Ovary (tissue), 9 donors: ENCODE results near the gene CABP4. TPM values are rescaled to one million over a fixed set of nuclear protein-coding genes. Genes with fewer than 3 reads are reported as not detected.

Experiments used
- DNase-seq, 5 donors: peaks; one replicate each; pipeline ENCODE4 v3.0.0-alpha.2; 2019 to 2020
- H3K27ac ChIP-seq, 2 donors: fragments of 200-600 bp; one replicate each; pipeline versions ENCODE4 v1.5.1 to v1.8.0; 2019 to 2022
- H3K27me3 ChIP-seq: fragments of 200-600 bp; one replicate; pipeline ENCODE4 v1.8.0; 2022
- H3K36me3 ChIP-seq: fragments of 200-600 bp; sonication (generic); one replicate; pipeline ENCODE4 v1.5.1; 2019
- H3K4me1 ChIP-seq: one replicate; pipeline ENCODE4 v1.8.1; 2013; ENCODE audit warnings: mild to moderate bottlenecking, moderate library complexity; ENCODE audit not compliant: insufficient read depth
- H3K4me3 ChIP-seq: fragments of 200-600 bp; sonication (generic); one replicate; pipeline ENCODE4 v1.5.1; 2017
- H3K9me3 ChIP-seq, 2 donors: fragments of 200-600 bp in 1 of 2; sonication (generic) in 1 of 2; one replicate each; pipeline versions ENCODE4 v1.5.1 to v1.8.1; 2013 to 2019; ENCODE audit warnings: mild to moderate bottlenecking in 1 of 2, moderate library complexity in 1 of 2
- EP300 ChIP-seq: sonication (generic); formaldehyde crosslinking; IDR thresholded peaks from one replicate; pipeline ENCODE4 v1.6.1; 2017; ENCODE audit warnings: antibody characterized with exemption
- POLR2A ChIP-seq: fragments of 450-650 bp; IDR thresholded peaks from one replicate; pipeline ENCODE4 v1.6.1; 2017; ENCODE audit warnings: antibody characterized with exemption, mild to moderate bottlenecking, moderate library complexity
- WGBS, 3 donors: extraction: QIAGEN DNeasy Blood & Tissue Kit in 1 of 3; methylation state at CpG; one replicate each; pipeline versions ENCODE4 v1.1.5 to v1.1.7; 2013 to 2017; 5-methylcytosine and 5-hydroxymethylcytosine counted together
- intact Hi-C, 4 donors: fragments of 100-400 bp; cut with DNase I; formaldehyde crosslinking; loops; one replicate each; pipeline versions ENCODE4 v1.11.0 to v1.15.1; 2022 to 2023
- polyA plus RNA-seq, 2 donors: library from polyadenylated mRNA; stranded (reverse); fragments of 200-250 nt in 1 of 2; fragments of 350-450 nt in 1 of 2; fragmentation: Illumina TruSeq in 1 of 2; extraction: RNeasy Lipid Tissue Mini Kit (QIAGEN cat#74804) in 1 of 2; gene quantifications; one replicate each; pipeline ENCODE4 v1.2.3, GENCODE V29; 2013 to 2014
- total RNA-seq, 7 donors: library from RNA; depleted of rRNA in 2 of 7; stranded (reverse); fragments of >200 nt in 2 of 7; fragmentation: NEBNext Ultra II Directional in 3 of 7; extraction: Animal tissue kit (Norgen Biotek cat#: 25700) in 3 of 7; gene quantifications; one replicate each; pipeline versions ENCODE4 v1.1.0 to v1.2.4, GENCODE V29; 2016 to 2023
- TF ChIP-seq, protein P1 (sequence below), 3 donors: fragments of 450-650 bp in 2 of 3; fragments of 200-600 bp in 1 of 3; IDR thresholded peaks; one replicate each; pipeline versions ENCODE4 v1.5.1 to v1.8.0; 2016 to 2022; ENCODE audit warnings: antibody characterized with exemption in 3 of 3, mild to moderate bottlenecking in 1 of 3
- donor health status: DM: no; HTN: no; CAD: no; lungs with moderate emphysema.
- donor health status: DM: no; HTN: no; CAD: no.
- donor health status: Bipolar disorder and iron deficiency.
- donor health status: DM: yes; HTN: yes; CAD: no.
- donor health status: DM: no; HTN: no; CAD: no.
- donor health status: DM: yes; HTN: yes; CAD: no.

Gene CABP4
- total and polyA plus RNA-seq, 9 donors, result 0.13 to 2.1 (median 1.0) TPM; not detected in 1

DNA sequence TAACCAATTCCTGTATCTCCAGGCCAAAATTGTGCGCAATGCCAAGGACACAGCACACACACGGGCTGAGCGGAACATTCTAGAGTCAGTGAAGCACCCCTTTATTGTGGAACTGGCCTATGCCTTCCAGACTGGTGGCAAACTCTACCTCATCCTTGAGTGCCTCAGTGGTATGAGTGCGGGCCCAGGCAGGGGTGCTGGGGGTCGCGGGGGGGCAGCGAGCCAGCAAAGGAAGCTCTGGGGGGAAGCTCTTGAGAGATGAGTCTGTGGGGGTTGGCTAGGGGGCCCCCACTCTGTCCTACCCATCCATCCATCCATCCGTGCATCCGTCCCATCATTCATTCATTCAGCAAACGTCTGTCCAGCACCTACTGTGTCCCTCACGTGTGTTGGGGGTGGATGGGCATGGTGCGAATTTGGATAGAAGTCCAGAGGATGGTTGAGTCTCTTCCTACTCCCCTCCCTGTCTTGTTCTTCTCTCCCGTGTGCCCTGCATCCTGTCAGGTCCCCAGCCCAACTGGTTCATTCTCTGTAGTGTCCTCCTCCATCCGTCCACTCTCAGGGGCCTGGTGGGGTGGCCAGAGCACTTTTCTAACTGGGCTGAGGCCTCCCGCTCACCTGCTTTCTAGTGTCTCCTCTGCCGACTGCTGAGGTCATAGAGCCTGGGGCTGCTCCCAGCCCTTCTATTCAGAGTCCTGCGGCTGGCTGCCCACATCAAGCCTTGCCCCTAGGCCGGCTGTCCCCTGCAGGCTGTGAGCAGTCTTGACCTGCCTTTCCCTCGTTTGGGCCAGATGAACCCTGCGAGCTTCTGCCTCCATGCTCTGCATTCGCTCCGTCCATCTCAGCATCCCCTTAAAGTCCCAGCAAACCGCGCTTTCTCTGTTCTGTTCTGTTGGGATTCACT is 23.6 kb upstream of the CABP4 start:
- Histone ChIP-seq H3K27me3 (no peaks in the 10 kb centered on the region), H3K36me3 (no peaks in the 10 kb centered on the region), H3K4me1 (peaks cover 5% of the 10 kb centered on the region), H3K4me3 (no peak overlapping the region), H3K27ac (no peak overlapping the region), H3K9me3 (no peaks in the 10 kb centered on the region)
- DNase-seq, result peak in 1 of 5 donors; percentile 34
- TF ChIP-seq EP300 (no peak), POLR2A (no peak)
- TF ChIP-seq, protein P1, sequence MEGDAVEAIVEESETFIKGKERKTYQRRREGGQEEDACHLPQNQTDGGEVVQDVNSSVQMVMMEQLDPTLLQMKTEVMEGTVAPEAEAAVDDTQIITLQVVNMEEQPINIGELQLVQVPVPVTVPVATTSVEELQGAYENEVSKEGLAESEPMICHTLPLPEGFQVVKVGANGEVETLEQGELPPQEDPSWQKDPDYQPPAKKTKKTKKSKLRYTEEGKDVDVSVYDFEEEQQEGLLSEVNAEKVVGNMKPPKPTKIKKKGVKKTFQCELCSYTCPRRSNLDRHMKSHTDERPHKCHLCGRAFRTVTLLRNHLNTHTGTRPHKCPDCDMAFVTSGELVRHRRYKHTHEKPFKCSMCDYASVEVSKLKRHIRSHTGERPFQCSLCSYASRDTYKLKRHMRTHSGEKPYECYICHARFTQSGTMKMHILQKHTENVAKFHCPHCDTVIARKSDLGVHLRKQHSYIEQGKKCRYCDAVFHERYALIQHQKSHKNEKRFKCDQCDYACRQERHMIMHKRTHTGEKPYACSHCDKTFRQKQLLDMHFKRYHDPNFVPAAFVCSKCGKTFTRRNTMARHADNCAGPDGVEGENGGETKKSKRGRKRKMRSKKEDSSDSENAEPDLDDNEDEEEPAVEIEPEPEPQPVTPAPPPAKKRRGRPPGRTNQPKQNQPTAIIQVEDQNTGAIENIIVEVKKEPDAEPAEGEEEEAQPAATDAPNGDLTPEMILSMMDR (IDR thresholded peaks at IDR 0.05), result no peak
- intact Hi-C loops, result loop anchor here in 1 of 4 donors (5.0 kb wide), 1 partner anchor 1294 kb away; no protein-coding TSS in a partner anchor
- WGBS, 3 donors, result 87 to 92% (median 90%) methylated on average over 22 to 24 of the region's 24 CpGs

DNA sequence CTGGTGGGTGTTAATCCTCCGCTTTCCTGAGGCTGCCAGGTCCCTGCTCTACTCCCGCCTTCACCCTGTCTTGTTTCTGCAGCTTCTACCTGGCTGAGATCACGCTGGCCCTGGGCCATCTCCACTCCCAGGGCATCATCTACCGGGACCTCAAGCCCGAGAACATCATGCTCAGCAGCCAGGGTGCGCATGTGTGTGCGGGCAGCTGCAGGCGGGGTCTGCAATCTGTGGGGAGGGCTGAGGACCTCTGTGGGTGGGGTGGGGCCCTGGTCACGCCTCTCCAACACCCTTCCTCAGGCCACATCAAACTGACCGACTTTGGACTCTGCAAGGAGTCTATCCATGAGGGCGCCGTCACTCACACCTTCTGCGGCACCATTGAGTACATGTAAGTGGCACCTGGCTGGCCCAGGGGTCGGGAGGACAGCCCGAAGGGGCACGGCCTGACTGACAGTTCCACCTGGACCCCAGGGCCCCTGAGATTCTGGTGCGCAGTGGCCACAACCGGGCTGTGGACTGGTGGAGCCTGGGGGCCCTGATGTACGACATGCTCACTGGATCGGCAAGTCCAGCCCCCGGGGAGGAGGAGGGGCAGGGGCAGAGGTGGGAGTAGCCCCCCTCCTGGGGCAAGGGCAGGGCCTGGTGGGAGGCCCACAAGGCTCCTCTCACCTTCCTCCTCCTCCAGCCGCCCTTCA is 22.4 kb upstream of the CABP4 start:
- Histone ChIP-seq H3K27ac (no peak overlapping the region), H3K27me3 (no peaks in the 10 kb centered on the region), H3K4me3 (no peak overlapping the region), H3K9me3 (no peaks in the 10 kb centered on the region), H3K36me3 (no peaks in the 10 kb centered on the region), H3K4me1 (peaks cover 2% of the 10 kb centered on the region)
- TF ChIP-seq EP300, result no peak
- TF ChIP-seq, protein P1 (IDR thresholded peaks at IDR 0.05), result no peak
- 84 to 86% (median 86%) methylated on average over 22 of the region's 22 CpGs for WGBS, 3 donors
- intact Hi-C loops, result loop anchor here in 1 of 4 donors (5.0 kb wide), 1 partner anchor 1296 kb away; no protein-coding TSS in a partner anchor
- DNase-seq, result no peak

DNA sequence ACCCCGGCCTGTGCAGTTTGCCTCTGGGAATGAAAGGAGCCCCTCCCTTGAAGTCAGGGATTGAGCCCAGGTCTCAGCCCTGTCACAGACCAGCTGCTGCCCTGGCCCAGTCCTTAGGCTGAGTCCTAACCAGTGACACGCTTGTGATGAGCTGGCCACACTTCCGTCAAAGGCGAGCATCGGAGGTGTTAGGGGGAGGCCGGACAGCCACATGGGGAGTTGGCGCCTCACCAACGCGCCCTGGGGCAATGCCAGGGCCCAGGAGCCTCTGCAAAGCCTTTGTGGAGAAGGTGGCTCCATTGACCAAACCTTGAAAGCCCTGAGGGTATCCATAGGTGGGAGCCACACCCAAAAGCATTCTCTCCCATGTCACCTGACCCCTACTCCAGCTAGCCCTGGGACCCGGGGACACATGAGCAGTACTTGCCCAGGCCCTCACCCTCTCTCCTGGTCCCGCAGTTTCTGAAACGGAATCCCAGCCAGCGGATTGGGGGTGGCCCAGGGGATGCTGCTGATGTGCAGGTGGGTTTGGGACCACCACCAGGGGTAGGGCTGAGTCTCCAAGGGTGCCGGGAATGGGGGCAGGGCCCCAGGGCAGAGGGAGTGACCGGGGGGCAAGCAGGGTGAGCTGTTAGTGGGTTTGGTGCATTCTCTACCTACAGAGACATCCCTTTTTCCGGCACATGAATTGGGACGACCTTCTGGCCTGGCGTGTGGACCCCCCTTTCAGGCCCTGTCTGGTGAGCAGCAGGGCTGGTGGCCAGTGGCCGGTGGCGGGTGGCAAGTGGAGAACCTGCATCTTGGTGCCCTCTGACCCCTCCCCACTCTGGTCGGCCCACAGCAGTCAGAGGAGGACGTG is 21.4 kb upstream of the CABP4 start:
- no peak for DNase-seq
- no peak overlapping the region for H3K27ac ChIP-seq
- intact Hi-C loops, result loop anchor here in 1 of 4 donors (5.0 kb wide), 1 partner anchor 1296 kb away; no protein-coding TSS in a partner anchor
- TF ChIP-seq EP300 (no peak), POLR2A (no peak)
- TF ChIP-seq, protein P1 (IDR thresholded peaks at IDR 0.05), result no peak
- H3K36me3 ChIP-seq, result no peaks in the 10 kb centered on the region
- 81 to 86% (median 84%) methylated on average over 22 of the region's 22 CpGs for WGBS, 3 donors
- no peaks in the 10 kb centered on the region for H3K9me3 ChIP-seq
- H3K4me3 ChIP-seq, result no peak overlapping the region
- H3K4me1 ChIP-seq, result peaks cover 2% of the 10 kb centered on the region
- no peaks in the 10 kb centered on the region for H3K27me3 ChIP-seq

DNA sequence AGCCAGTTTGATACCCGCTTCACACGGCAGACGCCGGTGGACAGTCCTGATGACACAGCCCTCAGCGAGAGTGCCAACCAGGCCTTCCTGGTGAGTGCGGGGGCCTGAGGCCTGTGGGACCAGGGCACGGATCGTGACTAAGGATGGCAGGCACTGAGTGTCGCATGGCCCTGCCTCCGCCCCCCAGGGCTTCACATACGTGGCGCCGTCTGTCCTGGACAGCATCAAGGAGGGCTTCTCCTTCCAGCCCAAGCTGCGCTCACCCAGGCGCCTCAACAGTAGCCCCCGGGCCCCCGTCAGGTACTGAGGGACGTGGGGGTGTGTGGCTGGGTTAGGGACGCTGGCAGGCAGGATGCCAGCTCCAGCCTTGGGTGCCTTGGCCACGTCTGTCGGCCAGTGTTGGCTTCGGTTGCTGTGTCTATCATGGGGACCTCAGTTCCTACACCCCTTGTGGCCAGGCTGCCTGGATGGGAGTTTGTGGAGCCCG is 20.7 kb upstream of the CABP4 start:
- Histone ChIP-seq H3K4me1 (no peaks in the 10 kb centered on the region), H3K27ac (no peak overlapping the region), H3K9me3 (no peaks in the 10 kb centered on the region), H3K4me3 (no peak overlapping the region), H3K27me3 (no peaks in the 10 kb centered on the region), H3K36me3 (no peaks in the 10 kb centered on the region)
- TF ChIP-seq POLR2A, result no peak
- TF ChIP-seq, protein P1 (IDR thresholded peaks at IDR 0.05), result no peak
- no peak for TF ChIP-seq EP300
- no peak for DNase-seq
- intact Hi-C loops, result loop anchor here in 1 of 4 donors (5.0 kb wide), 1 partner anchor 1297 kb away; no protein-coding TSS in a partner anchor
- WGBS, 3 donors, result 77 to 85% (median 79%) methylated on average over 23 of the region's 23 CpGs
